Spinal cord (tissue), 10 donors: Measurements from ENCODE around the gene TANGO2. TPM values are rescaled to one million over a fixed set of nuclear protein-coding genes. Genes with fewer than 3 reads are reported as not detected.

ENCODE experiments used
- DNase-seq, 6 donors: peaks; one replicate each; pipeline versions ENCODE4 v3.0.0 to v3.0.0-alpha.2; 2013 to 2015; ENCODE audit warnings: low spot score in 6 of 6, low read depth in 4 of 6
- H3K27ac ChIP-seq: one replicate; pipeline ENCODE4 v1.5.1; 2013; ENCODE audit warnings: low read depth, low read length, control low read depth
- H3K27me3 ChIP-seq: one replicate; pipeline ENCODE4 v1.6.1; 2013; ENCODE audit warnings: low read length; ENCODE audit not compliant: control insufficient read depth, insufficient read depth
- H3K36me3 ChIP-seq: one replicate; pipeline ENCODE4 v1.6.1; 2013; ENCODE audit warnings: low read length; ENCODE audit not compliant: control insufficient read depth, insufficient read depth
- H3K4me1 ChIP-seq: one replicate; pipeline ENCODE4 v1.6.1; 2013; ENCODE audit warnings: low read length; ENCODE audit not compliant: control insufficient read depth, insufficient read depth
- H3K4me3 ChIP-seq: one replicate; pipeline ENCODE4 v1.5.1; 2013; ENCODE audit warnings: low read depth, low read length, control low read depth
- H3K9me3 ChIP-seq: one replicate; pipeline ENCODE4 v1.6.1; 2013; ENCODE audit warnings: low read length; ENCODE audit not compliant: control insufficient read depth, insufficient read depth
- WGBS: methylation state at CpG from one replicate; pipeline ENCODE4 v1.1.5; 2013; ENCODE audit warnings: missing lambda C conversion rate; ENCODE audit not compliant: insufficient coverage; 5-methylcytosine and 5-hydroxymethylcytosine counted together
- polyA plus RNA-seq, 2 donors: library from polyadenylated mRNA; unstranded; fragments of 120-200 nt; gene quantifications; one replicate each; pipeline ENCODE4 v1.2.1, GENCODE V29; 2013; ENCODE audit not compliant: insufficient read length in 2 of 2
- total RNA-seq, 2 donors: library from RNA; depleted of rRNA in 1 of 2; stranded (reverse); fragments of 120-200 nt in 1 of 2; fragments of >200 nt in 1 of 2; gene quantifications; one replicate each; pipeline versions ENCODE4 v1.2.3 to v1.2.4, GENCODE V29; 2013 to 2014
- donor health status: healthy.

TANGO2 gene
- total and polyA plus RNA-seq, 4 donors, result 17.9 to 32.6 (median 23.3) TPM

DNA sequence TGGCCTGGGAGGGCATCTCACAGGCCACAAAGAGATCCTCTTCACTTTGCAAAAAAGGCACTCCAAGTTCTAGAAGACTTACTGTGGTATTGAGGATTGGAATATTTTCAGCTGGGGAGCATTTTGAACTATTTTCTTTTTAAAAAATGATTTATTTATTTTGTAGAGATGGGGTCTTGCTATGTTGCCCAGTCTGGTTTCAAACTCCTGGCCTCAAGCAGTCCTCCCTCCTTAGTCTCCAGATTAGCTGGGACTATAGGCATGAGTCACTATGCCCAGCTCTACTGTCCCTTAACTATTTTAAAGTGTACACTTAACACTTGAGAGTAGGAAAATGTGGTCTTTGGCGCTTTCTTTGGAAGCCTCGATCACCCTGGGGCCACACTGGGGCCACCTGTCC, 34.2 kb downstream of the TANGO2 start:
- H3K27me3 ChIP-seq, result no peaks in the 10 kb centered on the region
- no peak overlapping the region for H3K4me3 ChIP-seq
- DNase-seq, result no peak
- no CpG with 5 or more reads among the region's 2 CpGs for WGBS
- H3K9me3 ChIP-seq, result no peaks in the 10 kb centered on the region
- H3K36me3 ChIP-seq, result peaks cover 61% of the 10 kb centered on the region
- no peak overlapping the region for H3K27ac ChIP-seq
- no peaks in the 10 kb centered on the region for H3K4me1 ChIP-seq

DNA sequence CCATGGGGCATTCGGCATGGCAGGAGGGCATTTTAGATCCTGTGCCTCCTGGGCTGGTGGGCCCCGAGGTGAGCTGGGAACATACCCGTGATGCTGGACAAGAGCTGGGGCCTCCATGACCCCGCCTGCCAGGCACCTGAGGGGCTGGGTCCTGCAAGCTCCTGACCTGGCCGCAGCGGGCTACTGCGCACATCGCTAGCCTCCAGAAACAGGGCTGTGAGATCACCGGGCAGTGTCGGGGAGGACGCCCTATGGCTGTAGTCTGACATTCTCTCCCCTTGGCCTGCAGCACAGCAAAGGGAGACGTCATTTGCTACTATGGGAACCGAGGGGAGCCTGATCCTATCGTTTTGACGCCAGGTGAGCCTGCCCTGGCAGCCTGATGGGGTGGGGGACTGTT, 34.7 kb downstream of the TANGO2 start:
- Histone ChIP-seq H3K9me3 (no peaks in the 10 kb centered on the region), H3K27ac (no peak overlapping the region), H3K4me3 (no peak overlapping the region), H3K27me3 (no peaks in the 10 kb centered on the region), H3K36me3 (peaks cover 66% of the 10 kb centered on the region), H3K4me1 (no peaks in the 10 kb centered on the region)
- WGBS, result 92% methylated on average over 15 of the region's 15 CpGs
- DNase-seq, result no peak

DNA sequence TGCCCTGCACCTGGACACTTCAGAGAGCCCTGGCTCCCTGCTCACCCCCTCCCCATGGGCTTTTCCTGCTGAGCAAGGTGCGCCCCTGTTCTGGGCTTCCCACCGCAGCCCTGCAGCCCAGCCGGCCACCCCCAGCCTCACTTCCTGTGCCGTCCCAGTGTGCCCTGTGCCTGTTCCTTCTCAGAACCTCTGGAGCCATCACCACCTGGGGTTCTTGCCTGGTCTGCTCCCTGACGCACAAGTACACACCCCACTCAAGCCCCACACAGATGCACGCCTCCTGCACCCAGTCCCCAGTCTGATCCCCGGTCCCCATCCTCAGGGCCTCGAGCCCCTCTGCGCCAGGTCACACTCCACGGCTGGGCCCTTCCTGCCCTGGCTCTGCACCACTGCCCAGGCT, 35.3 kb downstream of the TANGO2 start:
- WGBS, result 90% methylated on average over 10 of the region's 10 CpGs
- no peaks in the 10 kb centered on the region for H3K9me3 ChIP-seq
- no peaks in the 10 kb centered on the region for H3K4me1 ChIP-seq
- no peak overlapping the region for H3K4me3 ChIP-seq
- H3K27ac ChIP-seq, result no peak overlapping the region
- no peak for DNase-seq
- H3K36me3 ChIP-seq, result peaks cover 69% of the 10 kb centered on the region
- no peaks in the 10 kb centered on the region for H3K27me3 ChIP-seq

DNA sequence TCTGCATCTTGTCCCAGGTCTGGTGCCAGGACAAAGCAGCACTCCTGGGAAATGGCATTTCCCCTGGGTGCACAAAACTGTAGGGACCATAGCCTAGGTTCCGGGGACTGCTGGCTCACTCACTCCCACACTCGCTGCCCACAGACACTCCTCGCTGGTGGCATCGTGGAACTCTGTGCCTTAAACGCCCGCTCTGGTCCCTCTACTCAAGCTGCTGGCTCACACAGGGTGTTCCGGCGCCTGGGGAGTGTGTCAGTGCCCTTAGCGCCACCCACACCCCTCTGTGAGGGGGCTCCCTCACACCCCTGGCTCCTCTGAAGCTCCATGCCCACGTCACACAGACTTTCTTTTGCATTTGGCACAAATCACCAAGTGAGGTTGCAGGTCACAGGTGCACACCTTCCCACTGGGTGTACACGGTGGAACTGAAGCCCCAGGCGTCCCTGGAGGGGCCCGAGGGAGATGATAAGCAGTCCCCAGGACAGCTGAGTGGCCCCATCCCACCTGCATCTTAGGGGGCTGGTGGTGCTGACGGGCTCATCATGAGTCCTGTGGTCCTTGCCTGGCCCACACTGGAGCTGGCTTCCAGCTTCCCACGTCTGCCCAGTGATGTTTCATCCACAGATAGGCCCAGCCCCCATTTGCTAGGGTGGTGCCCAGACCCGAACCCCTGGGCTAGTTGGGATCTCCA, 35.9 kb downstream of the TANGO2 start:
- 90% methylated on average over 16 of the region's 16 CpGs for WGBS
- no peaks in the 10 kb centered on the region for H3K27me3 ChIP-seq
- DNase-seq, result no peak
- H3K4me1 ChIP-seq, result no peaks in the 10 kb centered on the region
- H3K9me3 ChIP-seq, result no peaks in the 10 kb centered on the region
- H3K4me3 ChIP-seq, result no peak overlapping the region
- H3K27ac ChIP-seq, result no peak overlapping the region
- H3K36me3 ChIP-seq, result peaks cover 75% of the 10 kb centered on the region

DNA sequence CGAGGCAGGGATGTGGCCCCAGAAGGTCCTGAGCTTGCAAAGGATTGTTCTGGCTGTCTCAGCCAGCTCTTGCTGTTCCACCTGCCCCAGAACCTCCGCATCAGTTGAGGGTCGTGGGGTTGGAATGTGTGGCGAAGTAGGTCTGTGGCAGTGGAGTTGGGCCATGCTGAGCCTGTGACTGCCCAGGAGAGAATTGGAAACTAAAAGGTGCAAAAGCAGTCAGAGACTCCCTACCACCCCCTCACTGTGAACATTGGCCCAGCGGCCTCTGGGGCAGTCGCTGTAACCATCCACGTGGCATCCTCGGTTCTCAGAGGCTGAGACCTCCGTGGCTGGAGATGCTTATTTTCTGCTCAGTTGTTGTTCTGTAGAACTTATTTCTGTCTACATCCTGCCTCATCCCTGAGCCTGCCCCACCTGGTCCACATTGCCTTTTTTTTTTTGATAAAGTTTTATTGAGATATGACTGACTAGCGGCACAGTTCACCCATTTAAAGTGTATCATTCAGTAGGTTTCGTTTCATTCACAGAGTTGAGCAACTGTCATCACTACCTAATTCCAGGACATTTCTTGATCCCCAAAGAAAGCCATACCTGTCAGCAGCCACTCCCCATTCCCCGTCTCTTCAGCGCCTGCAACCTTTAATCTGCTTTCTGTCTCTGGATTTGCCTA, 36.8 kb downstream of the TANGO2 start:
- Histone ChIP-seq H3K4me1 (no peaks in the 10 kb centered on the region), H3K36me3 (peaks cover 75% of the 10 kb centered on the region), H3K9me3 (no peaks in the 10 kb centered on the region), H3K4me3 (no peak overlapping the region), H3K27me3 (no peaks in the 10 kb centered on the region), H3K27ac (no peak overlapping the region)
- WGBS, result 97% methylated on average over 2 of the region's 13 CpGs
- DNase-seq, result no peak

DNA sequence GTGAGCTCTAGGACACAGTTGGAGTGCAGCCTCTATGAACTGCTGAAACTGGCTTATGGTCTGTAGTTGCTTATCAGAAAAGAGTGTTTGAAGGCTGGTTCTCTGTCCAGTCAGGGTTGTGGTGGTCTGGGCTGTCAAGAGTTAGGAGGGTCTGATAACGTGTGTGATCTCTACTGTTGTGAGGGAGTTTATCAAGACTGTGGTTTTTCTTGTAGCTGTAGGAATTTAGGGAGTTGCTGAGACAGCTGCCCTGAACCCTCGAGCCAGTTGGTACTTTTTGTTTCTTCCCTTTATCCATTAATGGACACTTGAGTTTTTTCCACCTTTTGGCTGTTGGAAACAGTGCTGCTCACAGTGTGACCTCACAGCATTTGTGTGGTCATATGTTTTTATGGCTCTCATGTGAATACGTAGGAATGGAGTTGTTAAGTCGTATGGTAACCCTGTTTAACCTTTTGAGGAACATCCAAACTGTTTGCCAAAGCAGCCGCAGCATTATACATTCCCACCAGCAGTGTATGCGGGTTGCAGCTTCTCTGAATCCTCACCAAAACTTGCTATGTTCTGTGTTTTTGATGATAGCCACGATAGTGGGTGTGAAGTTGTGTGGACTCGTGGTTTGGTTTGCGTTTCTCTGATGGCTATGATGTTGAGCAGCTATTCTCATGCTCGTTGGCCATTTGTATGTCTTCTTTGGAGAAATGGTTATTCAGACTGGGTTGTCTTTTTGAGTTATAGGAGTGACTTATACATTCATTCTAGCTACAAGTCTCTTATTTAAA, 38.3 kb downstream of the TANGO2 start:
- Histone ChIP-seq H3K4me3 (no peak overlapping the region), H3K36me3 (peaks cover 75% of the 10 kb centered on the region), H3K27me3 (no peaks in the 10 kb centered on the region), H3K4me1 (no peaks in the 10 kb centered on the region), H3K9me3 (no peaks in the 10 kb centered on the region), H3K27ac (no peak overlapping the region)
- 70% methylated on average over 2 of the region's 10 CpGs for WGBS
- DNase-seq, result no peak

DNA sequence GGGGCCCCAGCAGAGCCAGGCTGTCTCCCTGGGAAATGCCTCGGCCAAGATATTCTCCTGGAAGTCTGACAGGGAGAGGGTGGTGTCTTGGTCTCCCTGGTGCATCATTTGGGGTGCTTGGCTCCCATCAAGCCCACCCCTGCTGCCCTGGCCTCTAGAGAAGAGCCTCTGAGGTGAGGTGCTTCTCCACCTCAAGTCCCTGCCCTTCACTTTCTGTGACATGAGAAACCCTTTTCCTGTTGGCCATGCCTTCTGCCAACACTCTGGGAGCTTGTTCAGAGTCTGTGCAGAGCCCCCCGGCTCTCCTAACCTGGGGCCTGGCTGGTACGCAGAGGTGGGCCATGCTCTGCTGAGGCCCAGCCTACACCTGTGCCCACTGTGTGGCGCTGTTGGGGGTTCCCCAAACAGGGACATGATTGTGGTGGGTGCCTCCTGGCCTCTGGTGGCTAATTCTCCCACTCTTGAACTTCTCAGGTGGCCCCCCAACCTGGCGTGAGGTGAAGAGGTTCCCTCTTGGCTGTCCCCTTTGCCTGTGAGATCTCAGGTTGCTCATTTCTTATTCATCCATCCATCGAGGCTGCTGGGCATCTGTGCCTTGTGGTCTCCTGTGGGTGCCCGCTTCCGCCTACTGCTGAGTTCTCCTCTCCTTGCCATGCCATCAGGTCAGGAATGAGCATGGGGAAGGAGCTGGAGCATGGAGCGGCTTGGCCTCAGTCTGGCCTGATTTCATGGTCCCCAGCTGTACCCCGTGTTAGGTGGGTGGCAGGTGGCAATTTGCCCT, 40.0 kb downstream of the TANGO2 start:
- no peak for DNase-seq
- Histone ChIP-seq H3K27me3 (no peaks in the 10 kb centered on the region), H3K9me3 (no peaks in the 10 kb centered on the region), H3K36me3 (peaks cover 69% of the 10 kb centered on the region), H3K4me3 (no peak overlapping the region), H3K27ac (no peak overlapping the region), H3K4me1 (no peaks in the 10 kb centered on the region)
- WGBS, result 87% methylated on average over 9 of the region's 10 CpGs

DNA sequence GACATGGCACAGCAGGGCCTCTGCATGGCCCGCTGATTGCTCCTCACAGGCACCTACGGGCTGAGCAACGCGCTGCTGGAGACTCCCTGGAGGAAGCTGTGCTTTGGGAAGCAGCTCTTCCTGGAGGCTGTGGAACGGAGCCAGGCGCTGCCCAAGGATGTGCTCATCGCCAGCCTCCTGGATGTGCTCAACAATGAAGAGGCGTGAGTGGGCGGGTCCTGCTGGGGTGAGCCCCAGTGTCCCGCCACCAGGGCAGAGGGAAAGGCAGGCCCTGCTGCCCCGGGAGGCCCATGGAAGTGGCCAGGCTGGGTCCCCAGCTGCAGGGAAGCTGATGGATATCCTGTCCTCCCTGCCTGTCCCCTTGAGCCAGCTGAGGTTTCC, 40.6 kb downstream of the TANGO2 start:
- peaks cover 69% of the 10 kb centered on the region for H3K36me3 ChIP-seq

DNA sequence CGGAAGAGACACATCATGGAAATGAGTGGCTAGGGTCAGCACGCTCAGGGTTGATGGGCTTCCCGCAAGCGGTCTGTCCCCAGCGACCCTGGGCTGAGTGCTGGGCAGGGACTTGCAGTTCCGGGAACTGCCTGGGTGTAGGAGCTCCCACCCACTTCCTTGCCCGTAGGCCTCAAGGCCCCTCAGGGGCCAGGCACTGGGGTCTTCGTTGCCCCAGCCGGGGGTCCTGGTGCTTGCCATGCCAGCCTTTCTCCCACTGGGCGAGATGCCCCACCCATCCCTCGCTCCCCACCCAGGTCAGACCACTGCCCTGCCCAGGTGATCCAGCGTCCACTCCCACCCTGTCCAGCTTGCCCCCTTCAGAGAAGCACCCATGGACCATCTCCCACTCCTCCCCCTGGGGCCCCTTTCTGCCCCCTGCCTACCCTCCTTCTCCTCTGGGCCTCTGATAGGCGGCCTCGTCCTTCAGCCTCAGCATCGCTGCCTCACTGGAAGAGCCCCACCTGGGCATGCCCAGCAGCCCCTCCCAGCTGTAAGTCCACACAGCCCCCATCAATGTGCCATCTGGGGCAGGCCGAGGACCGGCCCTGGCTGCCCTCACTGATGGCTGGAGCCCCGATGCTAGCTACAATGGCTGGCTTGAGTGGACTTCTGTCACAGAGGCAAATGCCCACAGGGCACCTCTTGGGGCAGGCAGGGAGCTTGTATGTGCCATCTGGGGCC, 41.3 kb downstream of the TANGO2 start:
- Histone ChIP-seq H3K4me3 (no peak overlapping the region), H3K27ac (no peak overlapping the region), H3K9me3 (no peaks in the 10 kb centered on the region), H3K27me3 (no peaks in the 10 kb centered on the region), H3K36me3 (peaks cover 65% of the 10 kb centered on the region), H3K4me1 (no peaks in the 10 kb centered on the region)
- 92% methylated on average over 17 of the region's 18 CpGs for WGBS
- DNase-seq, result no peak

More for the DNA sequence above, 40.6 kb downstream of the TANGO2 start:
- Histone ChIP-seq H3K27me3 (no peaks in the 10 kb centered on the region), H3K9me3 (no peaks in the 10 kb centered on the region), H3K4me1 (no peaks in the 10 kb centered on the region), H3K27ac (no peak overlapping the region), H3K4me3 (no peak overlapping the region)
- WGBS, result 71% methylated on average over 11 of the region's 11 CpGs
- DNase-seq, result no peak
